HG03064 (cell line): Measurements from ENCODE around the gene SCARB1.

Experiments
- ATAC-seq: cut with Tn5 transposase; IDR thresholded peaks from one replicate; pipeline ENCODE4 v1.9.1; 2021; ENCODE audit warnings: low read depth; ENCODE audit not compliant: unreplicated experiment

Gene SCARB1

DNA sequence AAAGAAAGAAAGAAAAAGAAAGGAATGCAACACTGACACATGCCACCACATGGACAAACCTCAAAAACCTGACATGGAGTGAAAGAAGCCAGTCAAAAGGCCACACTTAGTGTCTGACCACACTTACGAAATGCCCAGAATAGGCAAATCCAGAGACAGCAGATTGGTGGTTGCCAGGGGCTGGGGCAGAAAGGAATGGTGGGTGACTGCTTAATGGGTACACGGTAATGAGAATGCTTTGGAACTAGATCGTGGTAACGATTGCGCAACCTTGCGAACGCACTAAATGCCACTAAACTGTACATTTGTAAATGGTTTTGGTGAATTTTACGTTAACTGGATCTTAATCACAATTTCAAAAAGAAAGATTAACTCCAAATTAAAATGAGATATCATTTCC, 39.5 kb downstream of the SCARB1 start:
- ATAC-seq, result no peak

GRCh38 chr12:124823272-124823970, 40.2 kb downstream of the SCARB1 start:
- no peak for ATAC-seq

- ATAC-seq, result no peak
Observed at GRCh38 chr12:124822218-124822617, 41.4 kb downstream of the SCARB1 start.

DNA sequence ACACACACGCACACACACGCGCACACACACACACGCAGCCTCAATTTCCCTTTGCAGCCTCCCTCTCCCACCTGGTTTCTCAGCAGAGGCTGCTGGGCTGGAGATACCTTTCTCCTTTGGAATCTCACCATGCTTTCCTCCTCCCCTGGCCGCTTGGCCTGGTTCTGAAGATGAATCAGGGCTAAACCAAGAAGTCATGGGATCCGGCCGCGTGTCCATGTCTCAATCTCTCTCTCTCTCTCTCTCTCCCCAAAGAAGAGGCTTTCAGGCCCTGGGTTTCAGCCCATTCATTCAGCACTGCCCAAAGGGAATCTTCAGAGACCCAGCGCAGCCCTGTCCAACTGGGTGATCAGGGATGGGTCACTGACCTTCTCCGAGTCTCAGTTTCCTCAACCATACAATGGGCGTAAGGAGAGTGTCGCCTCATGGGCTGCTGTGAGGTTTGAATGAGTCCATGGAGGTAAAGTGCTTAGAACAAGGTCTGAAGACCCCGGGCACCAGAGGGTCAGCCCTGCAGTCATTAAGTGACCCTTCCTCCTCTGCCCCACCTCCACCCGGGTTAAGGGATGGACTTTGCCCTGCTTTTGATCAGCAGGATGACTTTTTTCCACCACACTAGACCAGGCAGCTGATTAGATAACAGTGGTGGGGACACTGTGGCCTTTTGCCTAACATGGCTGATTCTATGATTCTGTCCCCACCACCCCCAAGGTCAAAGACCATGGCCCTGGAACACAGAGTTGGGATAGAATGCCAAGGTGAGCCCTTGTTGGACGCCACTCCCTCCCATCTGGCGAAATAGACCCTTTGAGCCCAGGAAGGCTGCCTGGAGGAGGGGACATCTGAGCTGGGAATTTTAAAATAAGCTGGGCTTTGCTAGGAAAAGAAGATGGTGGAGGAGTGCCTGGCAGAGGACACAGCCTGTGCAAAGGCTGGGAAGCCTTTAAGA, 42.1 kb downstream of the SCARB1 start:
- no peak for ATAC-seq

- no peak for ATAC-seq
Observed at GRCh38 chr12:124820199-124820598, 43.5 kb downstream of the SCARB1 start.

DNA sequence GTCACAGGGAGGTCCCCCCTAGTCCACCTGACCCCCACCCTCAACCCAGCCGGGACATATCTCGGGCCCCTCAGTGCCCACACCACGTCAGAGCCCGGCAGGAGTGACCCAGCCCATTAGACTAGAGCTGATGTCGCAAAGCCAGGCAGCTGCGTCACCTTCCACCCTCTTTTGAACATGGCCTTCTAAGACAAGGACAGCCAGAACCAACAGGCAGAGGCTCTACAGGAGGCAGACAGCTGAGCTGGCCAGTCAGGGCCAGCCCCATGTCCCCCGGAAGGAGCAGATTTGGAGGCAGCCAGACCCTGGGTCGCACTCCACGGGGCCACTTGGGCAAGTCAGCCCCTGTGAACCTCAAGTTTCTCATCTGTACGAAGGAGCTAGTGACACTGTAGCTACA, 44.1 kb downstream of the SCARB1 start:
- ATAC-seq, result no peak

DNA sequence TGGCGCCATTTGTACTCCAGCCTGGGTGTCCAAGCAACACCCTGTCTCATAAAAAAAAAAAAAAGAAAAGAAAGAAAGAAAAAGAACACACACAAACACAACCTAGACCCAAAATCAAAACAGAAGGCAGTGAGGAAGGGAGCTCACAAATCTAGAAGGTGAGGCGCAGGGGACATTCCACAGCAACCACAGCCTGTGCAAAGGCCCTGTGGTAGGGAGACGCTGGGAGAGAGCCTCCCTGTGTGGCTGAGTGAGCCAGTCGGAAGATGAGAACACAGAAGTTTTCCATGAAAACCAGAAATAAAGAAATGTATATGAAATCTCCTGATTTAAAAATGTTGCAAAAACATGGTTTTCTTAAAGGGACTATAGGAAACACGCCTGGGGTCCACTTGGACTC, 44.6 kb downstream of the SCARB1 start:
- ATAC-seq, result no peak

DNA sequence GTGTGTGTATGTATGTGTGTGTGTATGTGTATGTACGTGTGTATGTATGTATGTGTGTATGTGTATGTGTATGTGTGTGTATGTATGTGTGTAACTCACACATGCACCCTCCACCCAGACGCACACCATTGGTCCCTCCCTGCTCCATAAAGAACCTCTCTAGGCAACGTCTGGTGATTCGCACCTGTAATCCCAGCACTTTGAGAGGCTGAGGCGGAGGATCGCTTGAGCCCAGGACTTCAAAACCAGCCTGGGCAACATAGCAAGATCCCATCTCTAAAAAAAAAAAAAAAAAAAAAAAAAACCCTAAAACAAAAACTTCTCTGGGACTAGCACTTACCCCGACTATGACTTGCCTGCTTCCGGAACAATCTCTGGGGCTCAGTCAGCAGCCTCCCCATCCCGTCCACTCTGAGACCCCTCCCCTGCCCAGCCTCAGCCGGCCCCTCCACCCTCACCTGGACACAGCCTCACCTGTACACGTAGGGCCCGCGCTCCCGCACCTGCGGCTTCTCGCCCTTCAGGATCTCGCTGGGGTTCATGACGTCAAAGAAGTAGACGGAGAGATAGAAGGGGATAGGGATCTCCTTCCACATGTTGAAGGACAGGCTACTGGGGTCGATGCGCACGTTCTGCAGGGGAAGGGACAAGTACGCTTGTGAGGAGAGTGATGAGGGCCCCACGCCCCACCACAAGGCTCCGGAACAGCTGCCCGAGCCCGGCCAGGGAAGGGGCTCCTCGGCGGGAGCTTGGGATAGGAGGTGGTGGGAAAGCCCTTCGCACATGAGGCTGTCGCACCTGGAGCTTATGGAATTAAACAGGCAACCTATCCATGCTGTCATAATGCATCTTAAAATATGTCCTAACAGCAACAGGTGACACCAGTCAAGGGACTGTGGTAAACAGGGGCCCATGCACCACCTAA, 46.3 kb downstream of the SCARB1 start:
- ATAC-seq, result no peak

DNA sequence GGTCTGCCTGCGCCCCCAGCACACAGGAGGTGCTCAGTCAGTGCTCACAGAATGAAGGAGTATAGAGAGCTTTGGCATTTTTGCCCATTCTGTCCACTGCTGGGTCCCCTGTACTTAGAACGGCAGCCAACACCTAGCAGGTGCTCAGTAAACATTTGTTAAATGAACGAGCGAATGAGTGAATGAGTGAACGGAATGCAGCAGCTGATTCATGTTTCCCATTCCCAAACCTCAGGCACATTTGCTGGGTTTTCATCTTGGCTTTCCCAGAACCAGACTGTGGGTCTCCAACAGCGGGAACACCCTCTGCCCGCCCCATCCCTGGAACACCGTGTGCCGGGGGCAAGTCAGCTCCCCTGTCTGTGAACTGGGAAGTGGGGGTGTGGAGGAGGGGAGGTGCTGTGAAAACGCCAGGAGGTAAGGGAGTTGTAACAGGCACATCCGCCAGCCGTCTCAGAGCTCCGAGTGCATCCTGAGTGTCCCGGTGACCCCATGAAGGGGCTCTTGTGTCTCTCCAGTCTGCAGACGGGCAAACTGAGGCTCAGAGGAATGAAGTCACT, 47.3 kb downstream of the SCARB1 start:
- ATAC-seq, result no peak

DNA sequence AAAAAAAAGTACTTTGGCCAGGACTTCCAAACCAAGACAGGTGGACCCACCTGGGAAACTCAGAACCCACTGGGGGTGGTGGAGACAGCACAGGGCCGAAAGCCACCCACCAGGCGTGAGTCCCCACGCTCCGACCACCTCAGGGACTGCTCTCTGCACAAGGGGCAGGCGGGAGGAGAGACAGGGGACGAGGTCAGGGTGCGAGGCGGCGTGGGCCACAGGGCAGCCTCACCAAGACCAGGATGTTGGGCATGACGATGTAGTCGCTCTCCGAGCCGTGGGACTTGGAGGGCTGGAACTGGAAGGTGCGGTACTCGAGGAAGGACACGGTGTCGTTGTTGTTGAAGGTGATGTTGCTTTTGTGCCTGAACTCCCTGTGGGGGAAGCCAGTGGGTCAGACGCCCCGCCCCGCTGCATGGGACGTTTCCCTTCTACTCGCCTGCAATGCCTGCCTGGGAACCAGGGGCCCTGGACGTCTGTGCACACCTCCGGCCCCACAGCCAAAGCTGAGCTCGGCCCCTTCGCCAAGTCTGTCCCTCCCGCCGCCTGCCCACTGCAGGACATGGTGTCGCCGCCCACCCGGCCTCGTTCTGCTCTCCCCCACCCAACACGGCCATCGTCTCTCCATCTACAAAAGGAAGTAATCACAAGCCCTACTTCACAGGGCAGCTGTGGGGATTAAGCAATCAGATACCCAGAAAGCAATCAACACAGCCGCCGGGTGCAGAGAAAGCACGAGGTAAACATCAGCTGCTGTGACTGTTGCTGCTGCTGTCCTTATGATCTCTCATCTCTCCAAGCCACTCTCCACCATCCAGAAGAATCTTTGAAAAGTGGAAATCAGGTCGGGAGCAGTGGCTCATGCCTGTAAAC, 48.7 kb downstream of the SCARB1 start:
- no peak for ATAC-seq

DNA sequence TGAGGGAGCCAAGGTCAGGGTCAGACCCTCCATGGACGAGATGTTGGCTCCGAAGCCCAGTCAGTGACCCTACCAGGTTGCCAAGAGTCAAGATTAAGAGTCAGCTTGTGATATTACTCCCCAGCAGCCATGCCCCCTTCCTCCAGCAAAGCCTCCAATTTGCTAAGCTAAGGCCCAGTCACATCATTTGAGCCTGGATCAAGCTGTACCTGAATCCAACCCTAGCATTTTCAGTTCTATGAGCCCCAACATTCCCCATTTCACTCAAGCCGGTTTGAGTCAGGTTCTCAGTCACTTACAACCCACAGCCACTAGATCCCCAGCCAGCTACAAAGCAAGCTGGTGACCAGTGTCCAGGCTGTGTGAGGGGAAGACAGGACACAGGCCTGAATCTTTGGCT, 49.9 kb downstream of the SCARB1 start:
- ATAC-seq, result no peak

- ATAC-seq, result no peak
Observed at GRCh38 chr12:124812979-124813378, 50.7 kb downstream of the SCARB1 start.

DNA sequence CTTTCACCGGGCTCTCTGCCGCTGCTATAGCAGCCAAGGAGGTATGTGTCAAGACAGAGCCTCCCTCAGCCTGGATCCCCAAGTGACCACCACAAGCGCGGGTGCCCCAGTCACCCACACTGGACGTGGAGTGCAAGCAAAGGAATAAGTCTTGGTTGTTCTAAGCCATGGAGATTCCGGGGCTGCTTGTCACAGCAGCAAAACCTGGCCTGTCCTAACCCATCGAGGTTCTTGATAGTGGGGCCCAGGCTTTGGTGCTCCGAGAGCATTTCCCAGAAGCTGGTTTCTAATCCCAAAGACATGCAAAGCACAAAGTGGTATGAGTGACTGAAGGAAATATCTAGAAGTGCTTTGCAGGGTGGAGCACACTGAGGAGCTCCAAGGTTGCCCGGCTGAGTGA, 51.3 kb downstream of the SCARB1 start:
- ATAC-seq, result no peak

GRCh38 chr12:124811633-124812032, 52.0 kb downstream of the SCARB1 start:
- no peak for ATAC-seq

DNA sequence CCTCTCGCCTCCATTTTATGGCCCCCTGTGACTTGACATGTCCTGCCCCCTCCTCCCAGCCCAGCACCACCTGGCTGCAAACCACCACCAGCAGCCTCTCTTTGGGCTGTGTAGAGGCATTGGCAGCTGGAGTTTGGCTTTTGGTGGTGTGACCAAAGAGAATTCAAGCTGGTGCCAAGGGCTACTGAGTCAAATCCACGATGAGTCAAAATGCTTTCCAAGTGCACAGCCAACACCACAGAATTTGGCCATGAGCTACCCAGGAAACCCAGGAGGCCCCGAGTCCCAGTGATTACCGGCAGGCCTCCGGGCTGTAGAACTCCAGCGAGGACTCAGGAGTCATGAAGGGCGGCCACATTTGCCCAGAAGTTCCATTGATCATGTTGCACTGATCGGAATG, 53.8 kb downstream of the SCARB1 start:
- ATAC-seq, result no peak

DNA sequence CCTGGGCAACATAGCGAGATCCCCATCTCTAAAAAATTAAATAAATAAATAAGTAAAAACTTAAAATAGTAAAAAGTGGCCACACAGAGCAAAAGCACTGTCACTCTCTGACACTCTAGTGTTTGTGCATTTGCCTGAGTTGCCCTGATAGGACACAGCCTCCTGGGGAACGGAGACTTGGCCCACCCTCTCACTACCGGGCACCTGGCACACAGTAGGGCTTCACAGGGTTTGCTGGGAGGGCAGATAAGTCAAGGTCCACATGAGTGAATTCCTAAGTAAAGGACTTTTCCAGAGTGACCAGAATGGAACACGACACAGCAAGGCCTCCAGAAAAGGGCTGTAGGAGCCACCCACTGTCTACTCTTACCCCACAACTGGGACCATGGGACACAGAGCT, 54.3 kb downstream of the SCARB1 start:
- no peak for ATAC-seq

GRCh38 chr12:124808272-124808671, 55.4 kb downstream of the SCARB1 start:
- no peak for ATAC-seq

DNA sequence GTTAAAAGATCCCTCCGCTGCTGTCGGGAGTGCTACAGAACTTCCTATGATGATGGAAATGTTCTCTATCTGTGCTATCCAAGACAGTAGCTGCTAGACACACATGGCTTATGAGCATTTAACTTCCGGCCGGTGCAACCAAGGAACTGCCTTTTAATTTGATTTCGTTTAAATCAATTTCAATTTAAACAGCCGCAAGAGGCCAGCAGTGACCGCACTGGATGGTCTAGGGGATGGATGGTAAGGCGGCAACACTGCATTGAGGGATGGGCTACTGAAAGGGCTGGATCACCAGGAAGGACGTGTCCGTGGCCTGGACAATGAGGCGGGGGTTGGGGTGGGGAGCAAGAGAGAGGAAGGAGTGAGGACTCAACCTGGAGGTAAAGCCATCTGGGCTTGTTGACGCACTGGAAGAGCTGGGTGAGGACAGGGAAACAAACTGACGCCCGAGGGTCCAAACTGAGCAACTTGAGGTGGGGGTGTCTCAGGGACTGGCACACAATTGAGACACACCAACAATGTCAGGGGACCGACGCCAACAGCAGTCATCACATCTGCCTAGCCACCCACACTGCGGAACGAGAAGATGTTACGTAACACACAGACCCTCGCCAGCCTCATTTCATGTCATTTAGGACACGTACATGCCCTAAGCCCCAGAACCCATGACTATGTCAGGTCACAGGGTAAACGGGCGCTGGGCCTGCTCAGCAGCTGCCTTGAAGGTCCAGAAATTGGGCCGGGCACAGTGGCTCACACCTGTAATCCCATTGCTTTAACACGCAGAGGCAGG, 57.6 kb downstream of the SCARB1 start:
- no peak for ATAC-seq

DNA sequence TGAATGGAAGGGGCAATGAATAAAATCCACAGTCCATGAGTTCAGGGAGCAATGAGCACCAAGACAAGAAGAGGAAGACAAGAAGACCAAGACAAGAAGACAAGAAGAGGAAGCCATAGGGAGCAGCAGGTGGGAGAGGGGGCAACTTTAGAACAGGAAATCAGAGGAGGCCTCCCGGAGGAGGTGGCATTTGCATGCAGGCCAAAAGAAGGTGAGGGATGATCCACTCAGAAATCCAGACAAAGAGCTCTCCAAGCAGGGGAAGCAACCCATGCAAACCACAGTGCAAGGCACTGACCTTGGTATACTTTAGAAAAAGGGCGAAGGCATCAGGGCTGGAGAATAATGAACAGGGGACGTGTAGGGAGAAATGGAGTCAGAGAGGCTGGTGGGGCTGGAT, 58.6 kb downstream of the SCARB1 start:
- no peak for ATAC-seq
